T-helper 17 cell (primary cell): ENCODE measurements around the gene UBE2R2. TPM values are rescaled to one million over a fixed set of nuclear protein-coding genes. Genes with fewer than 3 reads are reported as not detected.
"Not testable (repeated sequence)": the region's sequence is repeated elsewhere in the genome, so short reads cannot be mapped to it uniquely, and the experiment has no call there.

Experiments
- ATAC-seq: fragments of 150-1000 bp; cut with Tn5 transposase; 2 replicates; pipeline ENCODE4 v1.10.0; 2021; ENCODE audit warnings: mild to moderate bottlenecking, moderate library complexity
- DNase-seq, 3 donors: peaks; one replicate each; pipeline versions ENCODE4 v3.0.0 to v3.0.0-alpha.2; 2020 to 2021
- H3K9me3 ChIP-seq: one replicate; pipeline ENCODE4 v1.7.0; 2013; ENCODE audit warnings: low read length, mild to moderate bottlenecking; ENCODE audit not compliant: control insufficient read depth, poor library complexity, severe bottlenecking
- H3K27ac Mint-ChIP-seq: one replicate; pipeline ENCODE4 v1.8.0; 2022; ENCODE audit warnings: mild to moderate bottlenecking, moderate library complexity, mixed read lengths
- H3K27me3 Mint-ChIP-seq: one replicate; pipeline ENCODE4 v1.8.0; 2022; ENCODE audit warnings: mixed read lengths
- H3K36me3 Mint-ChIP-seq: one replicate; pipeline ENCODE4 v1.8.0; 2022; ENCODE audit warnings: low read depth, mixed read lengths
- H3K4me1 Mint-ChIP-seq: one replicate; pipeline ENCODE4 v1.8.0; 2022; ENCODE audit warnings: mild to moderate bottlenecking, mixed read lengths
- H3K4me3 Mint-ChIP-seq: one replicate; pipeline ENCODE4 v1.8.0; 2022; ENCODE audit warnings: mild to moderate bottlenecking, moderate library complexity, mixed read lengths
- total RNA-seq, 4 donors: library from RNA in 2 of 4; stranded (reverse) in 2 of 4; gene quantifications; one replicate each; pipeline ENCODE4 v1.2.3 and lab custom pipeline; 2022 to 2026

The UBE2R2 gene
- total RNA-seq, 2 donors from 2014 or later, result 26.2 to 27.4 TPM

GRCh38 chr9:33950371-33950770 is 133.4 kb downstream of the UBE2R2 start:
- DNase-seq, result no peak
- ATAC-seq, result no peak
- H3K9me3 ChIP-seq, result no peaks in the 10 kb centered on the region
- peaks cover 9% of the 10 kb centered on the region for H3K4me1 Mint-ChIP-seq
- H3K27me3 Mint-ChIP-seq, result no peaks in the 10 kb centered on the region
- H3K27ac Mint-ChIP-seq, result no peak overlapping the region
- H3K36me3 Mint-ChIP-seq, result peaks cover 9% of the 10 kb centered on the region
- no peak overlapping the region for H3K4me3 Mint-ChIP-seq

- no peak overlapping the region for H3K4me3 Mint-ChIP-seq
- peaks cover 9% of the 10 kb centered on the region for H3K4me1 Mint-ChIP-seq
- H3K27me3 Mint-ChIP-seq, result no peaks in the 10 kb centered on the region
- DNase-seq, result no peak
- no peak overlapping the region for H3K27ac Mint-ChIP-seq
- ATAC-seq, result no peak
- peaks cover 9% of the 10 kb centered on the region for H3K36me3 Mint-ChIP-seq
- H3K9me3 ChIP-seq, result no peaks in the 10 kb centered on the region
Observed at GRCh38 chr9:33952066-33952465, 135.1 kb downstream of the UBE2R2 start.

GRCh38 chr9:33956544-33956943 is 139.6 kb downstream of the UBE2R2 start:
- DNase-seq (no peak), ATAC-seq (no peak)
- Mint-ChIP-seq H3K27me3 (no peaks in the 10 kb centered on the region), H3K36me3 (peaks cover 12% of the 10 kb centered on the region), H3K4me3 (no peak overlapping the region), H3K27ac (no peak overlapping the region), H3K4me1 (peaks cover 9% of the 10 kb centered on the region)
- no peaks in the 10 kb centered on the region for H3K9me3 ChIP-seq

- Mint-ChIP-seq H3K27me3 (no peaks in the 10 kb centered on the region), H3K4me3 (no peak overlapping the region), H3K36me3 (peaks cover 8% of the 10 kb centered on the region), H3K4me1 (peaks cover 2% of the 10 kb centered on the region), H3K27ac (no peak overlapping the region)
- ATAC-seq (no peak), DNase-seq (no peak)
- H3K9me3 ChIP-seq, result no peaks in the 10 kb centered on the region
Observed at GRCh38 chr9:33959725-33960124, 142.8 kb downstream of the UBE2R2 start.

- not testable (repeated sequence) for H3K36me3 Mint-ChIP-seq, H3K4me1 Mint-ChIP-seq, ATAC-seq, H3K27me3 Mint-ChIP-seq, H3K27ac Mint-ChIP-seq, DNase-seq, H3K9me3 ChIP-seq
- H3K4me3 Mint-ChIP-seq, result peak overlapping the region; percentile 25
Observed at GRCh38 chr9:33962468-33962867, 145.5 kb downstream of the UBE2R2 start.

- no peak for ATAC-seq
- H3K9me3 ChIP-seq, result no peaks in the 10 kb centered on the region
Observed at GRCh38 chr9:33964086-33964768, 147.3 kb downstream of the UBE2R2 start.

More at GRCh38 chr9:33964086-33964768, 147.3 kb downstream of the UBE2R2 start:
- Mint-ChIP-seq H3K4me3 (no peak overlapping the region), H3K36me3 (peaks cover 6% of the 10 kb centered on the region), H3K27me3 (no peaks in the 10 kb centered on the region), H3K4me1 (no peaks in the 10 kb centered on the region), H3K27ac (no peak overlapping the region)
- DNase-seq, result no peak

Other genes with a start within 250 kb of the UBE2R2 start
- gene PRSS3, start 21.6 kb upstream of the UBE2R2 start, total RNA-seq, result not detected
- gene UBAP2, start 231.7 kb downstream of the UBE2R2 start, total RNA-seq, result 10 to 100 TPM; 33.9 to 37.3 TPM